ENCODE data around the gene VPS36. TPM values are rescaled to one million over a fixed set of nuclear protein-coding genes. Genes with fewer than 3 reads are reported as not detected.

Gene VPS36
- total and polyA plus RNA-seq, 2 of the 8 experiments (the other 6 are each of a cell fraction or from before 2014, with no cell fraction given) = 14.1 to 19.8 TPM

DNA sequence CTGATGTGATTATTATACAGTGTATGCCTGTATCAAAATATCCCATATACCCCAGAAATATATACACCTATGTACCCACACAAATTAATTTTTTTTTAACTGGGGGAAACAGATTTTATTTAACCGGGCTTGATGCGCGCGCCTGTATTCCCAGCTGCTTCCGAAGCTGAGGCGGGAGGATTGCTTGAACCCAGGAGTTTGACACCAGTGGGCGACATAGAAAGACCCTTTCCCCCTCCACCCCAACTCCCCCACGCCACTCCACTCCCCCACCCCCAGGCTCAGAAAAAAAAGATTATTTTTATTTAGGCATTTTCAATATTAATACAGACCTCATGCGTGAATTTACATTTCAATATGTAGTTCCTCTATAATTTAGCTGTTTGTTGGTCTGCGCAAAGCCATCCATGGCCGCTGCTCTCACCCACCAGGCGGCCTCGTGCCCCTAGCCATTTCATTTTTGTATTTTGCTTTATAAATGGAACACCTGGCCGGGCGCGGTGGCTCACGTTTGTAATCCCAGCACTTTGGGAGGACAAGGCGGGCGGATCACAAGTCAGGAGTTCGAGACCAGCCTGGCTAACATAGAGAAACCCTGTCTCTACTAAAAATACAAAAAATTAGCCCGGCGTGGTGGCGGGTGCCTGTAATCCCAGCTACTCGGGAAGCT lies 836 bp upstream of the VPS36 start (continued):
- TF ChIP-seq, protein P1, sequence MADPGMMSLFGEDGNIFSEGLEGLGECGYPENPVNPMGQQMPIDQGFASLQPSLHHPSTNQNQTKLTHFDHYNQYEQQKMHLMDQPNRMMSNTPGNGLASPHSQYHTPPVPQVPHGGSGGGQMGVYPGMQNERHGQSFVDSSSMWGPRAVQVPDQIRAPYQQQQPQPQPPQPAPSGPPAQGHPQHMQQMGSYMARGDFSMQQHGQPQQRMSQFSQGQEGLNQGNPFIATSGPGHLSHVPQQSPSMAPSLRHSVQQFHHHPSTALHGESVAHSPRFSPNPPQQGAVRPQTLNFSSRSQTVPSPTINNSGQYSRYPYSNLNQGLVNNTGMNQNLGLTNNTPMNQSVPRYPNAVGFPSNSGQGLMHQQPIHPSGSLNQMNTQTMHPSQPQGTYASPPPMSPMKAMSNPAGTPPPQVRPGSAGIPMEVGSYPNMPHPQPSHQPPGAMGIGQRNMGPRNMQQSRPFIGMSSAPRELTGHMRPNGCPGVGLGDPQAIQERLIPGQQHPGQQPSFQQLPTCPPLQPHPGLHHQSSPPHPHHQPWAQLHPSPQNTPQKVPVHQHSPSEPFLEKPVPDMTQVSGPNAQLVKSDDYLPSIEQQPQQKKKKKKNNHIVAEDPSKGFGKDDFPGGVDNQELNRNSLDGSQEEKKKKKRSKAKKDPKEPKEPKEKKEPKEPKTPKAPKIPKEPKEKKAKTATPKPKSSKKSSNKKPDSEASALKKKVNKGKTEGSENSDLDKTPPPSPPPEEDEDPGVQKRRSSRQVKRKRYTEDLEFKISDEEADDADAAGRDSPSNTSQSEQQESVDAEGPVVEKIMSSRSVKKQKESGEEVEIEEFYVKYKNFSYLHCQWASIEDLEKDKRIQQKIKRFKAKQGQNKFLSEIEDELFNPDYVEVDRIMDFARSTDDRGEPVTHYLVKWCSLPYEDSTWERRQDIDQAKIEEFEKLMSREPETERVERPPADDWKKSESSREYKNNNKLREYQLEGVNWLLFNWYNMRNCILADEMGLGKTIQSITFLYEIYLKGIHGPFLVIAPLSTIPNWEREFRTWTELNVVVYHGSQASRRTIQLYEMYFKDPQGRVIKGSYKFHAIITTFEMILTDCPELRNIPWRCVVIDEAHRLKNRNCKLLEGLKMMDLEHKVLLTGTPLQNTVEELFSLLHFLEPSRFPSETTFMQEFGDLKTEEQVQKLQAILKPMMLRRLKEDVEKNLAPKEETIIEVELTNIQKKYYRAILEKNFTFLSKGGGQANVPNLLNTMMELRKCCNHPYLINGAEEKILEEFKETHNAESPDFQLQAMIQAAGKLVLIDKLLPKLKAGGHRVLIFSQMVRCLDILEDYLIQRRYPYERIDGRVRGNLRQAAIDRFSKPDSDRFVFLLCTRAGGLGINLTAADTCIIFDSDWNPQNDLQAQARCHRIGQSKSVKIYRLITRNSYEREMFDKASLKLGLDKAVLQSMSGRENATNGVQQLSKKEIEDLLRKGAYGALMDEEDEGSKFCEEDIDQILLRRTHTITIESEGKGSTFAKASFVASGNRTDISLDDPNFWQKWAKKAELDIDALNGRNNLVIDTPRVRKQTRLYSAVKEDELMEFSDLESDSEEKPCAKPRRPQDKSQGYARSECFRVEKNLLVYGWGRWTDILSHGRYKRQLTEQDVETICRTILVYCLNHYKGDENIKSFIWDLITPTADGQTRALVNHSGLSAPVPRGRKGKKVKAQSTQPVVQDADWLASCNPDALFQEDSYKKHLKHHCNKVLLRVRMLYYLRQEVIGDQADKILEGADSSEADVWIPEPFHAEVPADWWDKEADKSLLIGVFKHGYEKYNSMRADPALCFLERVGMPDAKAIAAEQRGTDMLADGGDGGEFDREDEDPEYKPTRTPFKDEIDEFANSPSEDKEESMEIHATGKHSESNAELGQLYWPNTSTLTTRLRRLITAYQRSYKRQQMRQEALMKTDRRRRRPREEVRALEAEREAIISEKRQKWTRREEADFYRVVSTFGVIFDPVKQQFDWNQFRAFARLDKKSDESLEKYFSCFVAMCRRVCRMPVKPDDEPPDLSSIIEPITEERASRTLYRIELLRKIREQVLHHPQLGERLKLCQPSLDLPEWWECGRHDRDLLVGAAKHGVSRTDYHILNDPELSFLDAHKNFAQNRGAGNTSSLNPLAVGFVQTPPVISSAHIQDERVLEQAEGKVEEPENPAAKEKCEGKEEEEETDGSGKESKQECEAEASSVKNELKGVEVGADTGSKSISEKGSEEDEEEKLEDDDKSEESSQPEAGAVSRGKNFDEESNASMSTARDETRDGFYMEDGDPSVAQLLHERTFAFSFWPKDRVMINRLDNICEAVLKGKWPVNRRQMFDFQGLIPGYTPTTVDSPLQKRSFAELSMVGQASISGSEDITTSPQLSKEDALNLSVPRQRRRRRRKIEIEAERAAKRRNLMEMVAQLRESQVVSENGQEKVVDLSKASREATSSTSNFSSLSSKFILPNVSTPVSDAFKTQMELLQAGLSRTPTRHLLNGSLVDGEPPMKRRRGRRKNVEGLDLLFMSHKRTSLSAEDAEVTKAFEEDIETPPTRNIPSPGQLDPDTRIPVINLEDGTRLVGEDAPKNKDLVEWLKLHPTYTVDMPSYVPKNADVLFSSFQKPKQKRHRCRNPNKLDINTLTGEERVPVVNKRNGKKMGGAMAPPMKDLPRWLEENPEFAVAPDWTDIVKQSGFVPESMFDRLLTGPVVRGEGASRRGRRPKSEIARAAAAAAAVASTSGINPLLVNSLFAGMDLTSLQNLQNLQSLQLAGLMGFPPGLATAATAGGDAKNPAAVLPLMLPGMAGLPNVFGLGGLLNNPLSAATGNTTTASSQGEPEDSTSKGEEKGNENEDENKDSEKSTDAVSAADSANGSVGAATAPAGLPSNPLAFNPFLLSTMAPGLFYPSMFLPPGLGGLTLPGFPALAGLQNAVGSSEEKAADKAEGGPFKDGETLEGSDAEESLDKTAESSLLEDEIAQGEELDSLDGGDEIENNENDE (IDR thresholded peaks at IDR 0.05; ENCODE audit: insufficient replicate concordance, low read length) = no peak
- TF ChIP-seq SP4 (IDR thresholded peaks at IDR 0.05; ENCODE audit: low read length) (no peak), SIX5 (IDR thresholded peaks at IDR 0.05; ENCODE audit: low read depth, low read length) (no peak), GABPA (IDR thresholded peaks at IDR 0.05; ENCODE audit: borderline replicate concordance, insufficient read depth, low read length) (no peak), HDAC2 (IDR thresholded peaks at IDR 0.05; ENCODE audit: borderline replicate concordance in 1 of 2, low read depth in 2 of 2, low read length in 2 of 2) (no peak), SAP30 (IDR thresholded peaks at IDR 0.05; ENCODE audit: insufficient read depth, insufficient replicate concordance, low read length) (no peak), KDM4A (IDR thresholded peaks at IDR 0.05; ENCODE audit: low read depth, low read length, severe bottlenecking) (no peak), TBP (IDR thresholded peaks at IDR 0.05; ENCODE audit: low read depth, low read length) (no peak)
- TF ChIP-seq, protein P2, sequence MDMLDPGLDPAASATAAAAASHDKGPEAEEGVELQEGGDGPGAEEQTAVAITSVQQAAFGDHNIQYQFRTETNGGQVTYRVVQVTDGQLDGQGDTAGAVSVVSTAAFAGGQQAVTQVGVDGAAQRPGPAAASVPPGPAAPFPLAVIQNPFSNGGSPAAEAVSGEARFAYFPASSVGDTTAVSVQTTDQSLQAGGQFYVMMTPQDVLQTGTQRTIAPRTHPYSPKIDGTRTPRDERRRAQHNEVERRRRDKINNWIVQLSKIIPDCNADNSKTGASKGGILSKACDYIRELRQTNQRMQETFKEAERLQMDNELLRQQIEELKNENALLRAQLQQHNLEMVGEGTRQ (IDR thresholded peaks at IDR 0.05; ENCODE audit: low read length) = no peak

Measured in H1 (cell line).